ENCODE data around the gene ZNF692. TPM values are rescaled to one million over a fixed set of nuclear protein-coding genes. Genes with fewer than 3 reads are reported as not detected.
A peak's percentile ranks its signal among the peaks of the same experiment; 100 is the strongest.

ZNF692 gene
- total RNA-seq, 8 experiments from 2014 or later = 20.9 to 67.7 (median 45.3) TPM

DNA sequence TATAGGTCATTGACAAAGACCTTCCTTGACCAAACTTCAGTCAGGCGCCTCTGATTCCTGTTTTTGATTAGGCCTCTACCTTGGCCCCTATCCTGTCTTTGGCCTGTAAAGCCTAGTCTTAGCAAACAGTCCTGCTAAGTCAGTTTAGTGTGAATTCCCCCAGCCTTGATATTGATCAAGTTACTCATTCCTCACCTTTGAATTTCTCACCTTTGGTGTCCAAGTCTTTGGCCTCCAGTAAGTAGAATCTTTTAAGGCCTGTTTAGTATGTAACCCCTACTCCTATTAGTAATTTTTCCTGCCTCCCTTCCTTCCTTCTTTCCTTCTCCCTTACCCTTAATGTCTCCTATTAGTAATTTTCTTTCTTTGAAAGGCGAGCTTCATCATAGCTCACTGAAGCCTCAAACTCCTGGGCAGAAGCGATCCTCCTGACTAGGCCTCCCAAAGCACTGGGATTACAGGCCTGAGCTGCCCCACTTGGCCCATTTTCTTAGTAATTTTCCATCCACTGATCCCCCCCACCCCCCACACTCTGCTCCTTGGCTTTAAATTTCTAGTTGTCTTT is 13.0 kb upstream of the ZNF692 start:
- Histone ChIP-seq H3K4me3 (peak overlapping the region; percentile 56 to 73 (median 65)), H3K4me1 (replicated peaks in 1 of 2) (no peaks in the 10 kb centered on the region), H3K27ac (no peak overlapping the region)
- in situ Hi-C loops (cut with MboI; ENCODE audit: low pct_unique_long_range_greater_than_20kb in 2 of 9, low sequenced_read_pairs in 9 of 9, unreplicated experiment in 9 of 9) = no loop called here
- WGBS, 10 experiments = 75 to 100% (median 100%) methylated on average over 1 to 3 of the region's 3 CpGs; no CpG with 5 or more reads in 1 of the 10 experiments
- ATAC-seq (replicated peaks in 6 of 8) = no peak

DNA sequence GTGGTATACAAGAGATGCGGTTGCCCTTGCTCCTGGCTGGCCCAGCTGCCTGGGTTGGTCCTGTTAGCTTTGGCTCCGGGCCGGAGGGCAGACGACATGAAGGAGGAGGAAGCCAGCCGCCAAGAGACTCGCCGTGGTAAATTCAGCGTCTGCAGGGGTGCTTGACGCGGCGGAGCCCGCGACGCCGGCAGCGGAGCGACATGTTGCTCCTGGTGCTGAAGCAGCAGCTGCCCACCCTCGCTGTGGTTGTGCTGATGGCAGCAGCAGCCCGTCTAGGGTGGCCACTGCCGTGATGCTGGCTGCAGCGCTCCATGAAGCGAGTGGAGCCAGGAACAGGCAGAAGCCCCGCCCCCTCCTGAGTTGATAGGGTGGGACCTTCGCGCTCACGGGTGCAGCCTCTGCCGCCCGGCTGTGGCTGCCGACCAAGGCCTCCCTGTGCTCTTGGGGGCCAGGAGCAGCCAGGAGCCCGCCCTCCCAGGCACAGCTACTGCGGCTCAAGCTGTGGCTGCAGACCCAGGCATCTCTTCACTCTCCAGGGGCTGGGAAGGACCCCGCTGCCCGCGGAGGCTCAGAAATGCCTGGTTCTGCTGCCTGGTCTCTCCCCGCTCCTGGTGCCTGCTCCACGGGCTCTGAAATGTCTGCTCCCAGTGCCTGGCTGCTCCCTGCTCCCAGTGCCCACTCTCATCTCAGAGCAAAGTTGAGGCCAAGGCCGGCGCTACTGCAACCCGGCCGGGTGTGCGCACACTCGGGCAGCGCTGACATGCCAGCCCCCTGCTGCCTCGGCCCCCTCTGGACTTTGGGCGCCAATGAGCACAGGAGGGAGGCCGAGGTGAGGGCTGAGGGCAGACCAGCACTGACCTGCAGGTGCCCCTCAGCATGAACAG is 4.4 kb upstream of the ZNF692 start:
- H3K4me1 ChIP-seq (replicated peaks in 1 of 2) = peaks cover 10% of the 10 kb centered on the region in 2 donors
- H3K27ac ChIP-seq = peak overlapping the region; percentile 26 to 71
- ATAC-seq (replicated peaks in 6 of 8) = peak; percentile 41 to 83 (median 81)
- 11 to 39% (median 21%) methylated on average over 3 to 36 of the region's 46 CpGs; no CpG with 5 or more reads in 3 of the 10 experiments for WGBS, 10 experiments
- peak overlapping the region; percentile 25 to 44 (median 33) for H3K4me3 ChIP-seq
- in situ Hi-C loops (cut with MboI; ENCODE audit: low pct_unique_long_range_greater_than_20kb in 2 of 9, low sequenced_read_pairs in 9 of 9, unreplicated experiment in 9 of 9) = no loop called here

DNA sequence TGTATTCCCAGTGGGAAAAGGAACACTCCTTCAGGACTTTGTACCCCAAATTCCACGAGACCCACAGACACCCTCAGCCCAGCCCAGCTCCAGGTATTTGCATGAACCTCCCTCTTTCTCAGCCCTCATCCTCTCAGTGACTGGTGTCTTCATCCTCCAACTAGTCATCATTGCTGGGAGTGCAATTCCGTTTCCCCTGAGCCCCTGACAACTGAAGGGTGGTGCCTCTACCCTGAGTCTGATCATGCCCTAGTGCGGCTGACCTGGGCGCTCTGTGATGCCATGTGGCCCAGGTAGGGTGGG is 3.8 kb upstream of the ZNF692 start:
- no peak for ATAC-seq (replicated peaks in 6 of 8)
- H3K27ac ChIP-seq = peak overlapping the region in 1 of 2 donors; percentile 71
- peak overlapping the region; percentile 25 to 44 (median 33) for H3K4me3 ChIP-seq
- WGBS, 10 experiments = 25 to 35% (median 30%) methylated on average over 2 to 3 of the region's 4 CpGs; no CpG with 5 or more reads in 6 of the 10 experiments
- in situ Hi-C loops (cut with MboI; ENCODE audit: low pct_unique_long_range_greater_than_20kb in 2 of 9, low sequenced_read_pairs in 9 of 9, unreplicated experiment in 9 of 9) = no loop called here
- H3K4me1 ChIP-seq (replicated peaks in 1 of 2) = peaks cover 12% of the 10 kb centered on the region in 2 donors

DNA sequence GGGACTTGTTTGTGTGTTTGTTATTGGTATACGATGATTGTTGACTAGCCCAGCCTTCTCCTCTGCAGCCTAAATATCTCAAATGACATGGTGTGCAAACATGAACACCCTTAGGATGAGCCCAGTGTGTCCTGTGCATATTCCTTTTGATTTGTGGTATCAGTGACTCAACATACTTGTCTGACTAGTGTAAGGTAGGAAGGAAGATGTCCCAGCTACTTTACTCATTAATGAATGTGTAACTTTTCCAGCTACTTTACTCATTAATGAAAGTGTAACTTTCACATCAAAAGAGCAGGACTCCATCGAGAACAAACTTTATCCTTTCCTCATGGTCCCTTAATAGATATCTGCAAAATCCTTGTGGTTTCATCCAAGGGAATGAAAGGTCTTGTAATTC is 2.7 kb upstream of the ZNF692 start:
- Histone ChIP-seq H3K27ac (no peak overlapping the region), H3K4me3 (no peak overlapping the region), H3K4me1 (replicated peaks in 1 of 2) (peaks cover 19 to 21% of the 10 kb centered on the region in 2 donors)
- in situ Hi-C loops (cut with MboI; ENCODE audit: low pct_unique_long_range_greater_than_20kb in 2 of 9, low sequenced_read_pairs in 9 of 9, unreplicated experiment in 9 of 9) = no loop called here
- WGBS, 10 experiments = 55 to 100% (median 86%) methylated on average over 1 to 2 of the region's 2 CpGs; no CpG with 5 or more reads in 2 of the 10 experiments
- ATAC-seq (replicated peaks in 6 of 8) = no peak

DNA sequence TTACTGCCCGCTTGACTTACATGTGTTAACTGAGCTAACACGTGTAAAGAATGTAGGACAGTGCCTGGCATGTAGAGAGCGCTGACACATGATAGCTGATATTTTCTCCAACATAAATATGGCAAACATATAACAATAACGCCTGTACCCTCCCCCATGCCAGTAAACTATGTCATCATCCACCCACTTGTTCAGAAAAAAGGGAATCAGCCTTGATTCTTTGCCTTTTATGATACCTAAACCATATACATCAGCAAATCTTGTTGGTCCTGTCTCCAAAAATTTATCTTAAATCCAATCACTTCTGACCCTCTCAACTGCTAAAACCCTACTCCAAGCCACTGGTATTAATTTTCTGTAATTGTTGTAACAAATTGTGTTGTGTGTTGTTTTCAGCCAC is 1.1 kb upstream of the ZNF692 start:
- 0 to 100% (median 85%) methylated on average over 2 to 4 of the region's 4 CpGs; no CpG with 5 or more reads in 2 of the 10 experiments for WGBS, 10 experiments
- Histone ChIP-seq H3K4me3 (no peak overlapping the region), H3K4me1 (replicated peaks in 1 of 2) (peaks cover 19 to 21% of the 10 kb centered on the region in 2 donors), H3K27ac (no peak overlapping the region)
- in situ Hi-C loops (cut with MboI; ENCODE audit: low pct_unique_long_range_greater_than_20kb in 2 of 9, low sequenced_read_pairs in 9 of 9, unreplicated experiment in 9 of 9) = no loop called here
- no peak for ATAC-seq (replicated peaks in 6 of 8)

DNA sequence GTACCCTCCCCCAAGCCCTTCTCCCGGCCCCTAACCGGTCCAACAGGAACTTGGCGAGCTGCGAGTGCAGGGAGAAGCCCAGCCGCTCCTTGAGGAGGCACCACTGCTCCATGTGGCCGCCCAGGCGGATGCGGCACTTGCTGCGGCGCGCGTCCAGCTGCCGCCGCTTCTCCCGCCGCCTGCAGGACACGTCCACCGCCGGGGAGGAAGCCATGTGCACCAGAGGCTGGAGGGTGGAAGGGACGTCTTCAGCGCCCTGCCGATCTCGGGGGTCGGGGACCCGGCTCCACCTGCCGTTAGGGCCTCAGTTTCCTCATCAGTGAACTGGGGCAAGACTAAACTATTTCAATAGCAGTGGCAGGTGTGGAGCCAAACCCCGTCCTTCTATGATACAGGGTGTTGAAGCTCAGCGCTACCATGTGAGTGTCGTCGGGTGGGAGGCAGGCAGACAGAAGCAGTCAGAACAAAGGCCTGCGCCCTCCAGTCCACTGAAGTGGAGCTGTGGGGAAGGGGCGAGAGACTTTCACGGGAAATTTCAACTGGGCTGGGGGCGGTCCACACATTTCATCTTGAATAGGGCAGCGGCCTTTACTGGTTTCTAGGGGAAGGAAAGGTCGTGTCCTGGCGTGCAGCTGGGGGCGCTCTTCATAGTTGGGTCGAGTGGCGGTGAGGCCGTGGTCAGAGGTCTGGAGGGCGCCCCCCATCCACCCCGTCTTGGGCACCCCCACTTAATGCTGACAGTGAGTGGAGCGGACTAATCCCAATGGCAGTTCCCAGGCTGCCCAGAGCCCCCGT is 592 bp downstream of the ZNF692 start:
- peak; percentile 39 to 60 (median 56) for ATAC-seq (replicated peaks in 6 of 8)
- Histone ChIP-seq H3K4me1 (replicated peaks in 1 of 2) (peaks cover 13 to 15% of the 10 kb centered on the region in 2 donors), H3K4me3 (peak overlapping the region; percentile 40 to 51 (median 47)), H3K27ac (peak overlapping the region; percentile 73 to 85)
- in situ Hi-C loops (cut with MboI; ENCODE audit: low pct_unique_long_range_greater_than_20kb in 2 of 9, low sequenced_read_pairs in 9 of 9, unreplicated experiment in 9 of 9) = no loop called here
- WGBS, 10 experiments = 0 to 12% (median 3%) methylated on average over 3 to 15 of the region's 45 CpGs; no CpG with 5 or more reads in 5 of the 10 experiments

DNA sequence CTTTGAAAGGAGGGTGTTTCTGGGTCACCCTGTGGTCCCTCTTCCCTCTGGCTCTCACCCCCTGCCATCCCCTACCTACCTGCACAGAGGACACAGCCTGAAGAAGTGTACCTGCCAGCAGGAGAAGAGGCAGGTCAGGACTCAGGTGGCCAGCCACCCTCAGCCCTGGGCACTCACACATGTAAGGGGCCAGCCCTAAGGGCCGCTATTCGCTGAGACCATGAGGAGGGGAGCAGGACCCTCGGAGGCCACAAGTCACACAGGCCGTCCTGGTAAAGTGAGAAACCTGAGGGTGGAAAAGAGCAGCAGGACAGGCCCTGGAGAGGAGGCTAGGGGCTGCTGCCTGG is 1.2 kb downstream of the ZNF692 start:
- ATAC-seq (replicated peaks in 6 of 8) = peak in 2 of 8 experiments; percentile 1 to 3
- in situ Hi-C loops (cut with MboI; ENCODE audit: low pct_unique_long_range_greater_than_20kb in 2 of 9, low sequenced_read_pairs in 9 of 9, unreplicated experiment in 9 of 9) = no loop called here
- whole genome bisulfite sequencing, 10 experiments = 7 to 17% methylated on average over 3 to 4 of the region's 4 CpGs; no CpG with 5 or more reads in 8 of the 10 experiments
- H3K27ac ChIP-seq = peak overlapping the region; percentile 73 to 85
- H3K4me1 ChIP-seq (replicated peaks in 1 of 2) = peaks cover 13 to 15% of the 10 kb centered on the region in 2 donors
- peak overlapping the region; percentile 40 to 51 (median 47) for H3K4me3 ChIP-seq

DNA sequence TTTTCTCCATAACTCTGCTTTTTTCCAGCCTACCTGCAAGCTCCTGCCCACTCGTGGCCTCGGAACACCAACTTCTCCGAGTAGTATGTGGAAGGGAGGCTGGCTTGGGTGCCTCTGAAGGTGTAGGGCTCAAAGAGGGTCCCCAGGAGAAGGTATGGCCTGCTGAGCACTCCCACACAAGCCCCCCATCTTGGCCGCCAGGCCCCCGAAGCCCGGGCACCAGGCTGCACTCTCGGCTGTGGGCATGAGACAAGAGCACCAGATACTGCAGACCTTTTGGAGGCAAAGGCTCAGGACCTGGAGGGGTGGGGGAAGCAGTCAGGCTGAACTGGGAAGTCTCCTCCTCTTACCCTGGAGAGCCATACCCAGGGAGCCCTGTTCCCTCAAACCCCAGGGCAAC is 1.7 kb downstream of the ZNF692 start:
- Histone ChIP-seq H3K4me3 (peak overlapping the region; percentile 40 to 51 (median 47)), H3K4me1 (replicated peaks in 1 of 2) (peaks cover 13 to 15% of the 10 kb centered on the region in 2 donors), H3K27ac (peak overlapping the region in 1 of 2 donors; percentile 25)
- 78 to 95% (median 87%) methylated on average over 1 to 7 of the region's 7 CpGs; no CpG with 5 or more reads in 3 of the 10 experiments for WGBS, 10 experiments
- ATAC-seq (replicated peaks in 6 of 8) = no peak
- in situ Hi-C loops (cut with MboI; ENCODE audit: low pct_unique_long_range_greater_than_20kb in 2 of 9, low sequenced_read_pairs in 9 of 9, unreplicated experiment in 9 of 9) = no loop called here

DNA sequence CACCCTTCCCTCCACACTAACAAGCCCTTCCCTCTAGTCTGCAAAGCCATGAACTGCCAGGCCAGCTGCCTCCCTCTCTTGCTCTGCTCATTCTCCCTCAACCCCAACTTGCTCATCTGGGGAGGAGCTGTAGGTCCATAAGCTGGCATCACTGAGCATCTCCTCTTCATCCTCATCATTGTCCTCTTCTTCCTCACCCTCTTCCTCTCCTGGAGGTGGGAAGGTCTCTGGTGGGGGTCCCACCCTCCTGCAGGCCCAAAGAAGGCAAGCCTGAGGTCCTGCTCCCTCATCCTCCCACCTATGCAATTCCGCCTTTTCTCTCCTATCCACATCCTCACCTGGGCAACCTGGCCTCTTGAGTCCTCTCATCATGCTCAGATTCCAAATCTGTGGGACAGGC is 2.7 kb downstream of the ZNF692 start:
- in situ Hi-C loops (cut with MboI; ENCODE audit: low pct_unique_long_range_greater_than_20kb in 2 of 9, low sequenced_read_pairs in 9 of 9, unreplicated experiment in 9 of 9) = no loop called here

DNA sequence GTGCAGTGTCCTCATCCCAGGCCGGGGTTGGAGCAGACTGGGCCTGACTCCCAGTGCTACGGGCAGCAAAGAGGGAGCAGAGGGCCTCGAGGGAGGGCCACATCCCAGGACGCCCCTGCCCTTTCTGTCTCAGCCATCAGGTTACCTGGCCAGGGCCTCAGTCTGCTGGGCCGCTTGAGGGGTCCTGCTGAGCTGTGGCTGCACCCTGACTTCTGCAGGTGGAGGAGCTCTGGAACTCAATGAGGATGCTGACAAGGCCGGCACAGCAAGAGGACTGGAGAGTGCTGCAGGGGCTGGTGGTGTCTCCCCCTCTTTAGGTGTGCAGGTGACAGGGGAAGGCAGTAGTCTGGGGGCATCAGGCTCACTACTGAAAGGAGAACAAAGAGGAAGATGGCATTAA is 3.3 kb downstream of the ZNF692 start:
- WGBS, 10 experiments = 79 to 100% (median 100%) methylated on average over 1 to 3 of the region's 6 CpGs; no CpG with 5 or more reads in 4 of the 10 experiments
- in situ Hi-C loops (cut with MboI; ENCODE audit: low pct_unique_long_range_greater_than_20kb in 2 of 9, low sequenced_read_pairs in 9 of 9, unreplicated experiment in 9 of 9) = no loop called here
- H3K4me1 ChIP-seq (replicated peaks in 1 of 2) = peaks cover 13 to 15% of the 10 kb centered on the region in 2 donors

More for the DNA sequence above, 2.7 kb downstream of the ZNF692 start:
- H3K27ac ChIP-seq = no peak overlapping the region
- no peak overlapping the region for H3K4me3 ChIP-seq
- ATAC-seq (replicated peaks in 6 of 8) = no peak
- peaks cover 13 to 15% of the 10 kb centered on the region in 2 donors for H3K4me1 ChIP-seq (replicated peaks in 1 of 2)
- 83 to 100% (median 90%) methylated on average over 1 of the region's 1 CpG; no CpG with 5 or more reads in 7 of the 10 experiments for WGBS, 10 experiments

DNA sequence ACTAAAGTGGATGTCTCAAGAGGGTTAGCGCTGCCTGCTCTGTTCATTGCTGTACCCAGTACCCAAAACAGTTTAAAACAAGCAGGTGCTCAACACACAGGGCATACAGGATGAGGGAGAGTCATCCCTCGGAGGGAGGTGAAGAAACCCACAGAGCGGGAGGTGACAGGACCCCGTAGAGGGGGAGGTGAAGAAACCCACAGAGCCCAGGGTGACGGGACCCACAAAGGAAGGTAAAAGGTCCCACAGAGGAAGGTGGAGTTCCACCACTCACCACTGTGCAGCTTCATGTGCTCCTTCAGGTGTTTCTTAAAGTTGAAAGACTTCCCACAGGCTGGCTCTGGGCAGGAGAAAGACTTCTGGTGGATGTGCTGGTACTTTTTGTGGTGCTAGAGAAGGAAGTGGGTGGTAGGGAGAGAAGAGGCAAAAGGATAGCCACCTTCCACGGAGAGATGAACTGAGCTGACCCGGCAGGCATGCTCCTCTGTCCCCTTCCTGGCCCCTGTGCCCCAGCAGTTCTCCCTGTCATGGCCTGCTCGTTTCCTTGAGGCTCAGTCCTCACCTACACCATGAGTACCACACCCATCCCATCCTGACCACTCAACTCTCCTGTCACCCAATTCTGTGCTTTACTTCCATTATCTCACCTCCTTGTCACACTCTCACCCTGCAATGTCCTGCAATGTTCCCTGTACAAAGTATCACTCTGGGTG is 5.1 kb downstream of the ZNF692 start:
- Histone ChIP-seq H3K4me3 (no peak overlapping the region), H3K4me1 (replicated peaks in 1 of 2) (peaks cover 9 to 11% of the 10 kb centered on the region in 2 donors), H3K27ac (no peak overlapping the region)
- 63 to 100% (median 97%) methylated on average over 1 to 8 of the region's 8 CpGs; no CpG with 5 or more reads in 1 of the 10 experiments for WGBS, 10 experiments
- no peak for ATAC-seq (replicated peaks in 6 of 8)
- in situ Hi-C loops (cut with MboI; ENCODE audit: low pct_unique_long_range_greater_than_20kb in 2 of 9, low sequenced_read_pairs in 9 of 9, unreplicated experiment in 9 of 9) = no loop called here

More for the DNA sequence above, 3.3 kb downstream of the ZNF692 start:
- no peak overlapping the region for H3K27ac ChIP-seq
- no peak overlapping the region for H3K4me3 ChIP-seq
- no peak for ATAC-seq (replicated peaks in 6 of 8)
